Thymus (tissue), 11 donors: ENCODE results near the gene GRAP2. TPM values are rescaled to one million over a fixed set of nuclear protein-coding genes. Genes with fewer than 3 reads are reported as not detected.
"Not testable (repeated sequence)": the region's sequence is repeated elsewhere in the genome, so short reads cannot be mapped to it uniquely, and the experiment has no call there.

ENCODE experiments used
- DNase-seq, 9 donors: peaks; one replicate each; pipeline ENCODE4 v3.0.0-alpha.2; 2013; ENCODE audit warnings: low spot score in 9 of 9, low read depth in 6 of 9, missing footprints in 1 of 9
- H3K27ac ChIP-seq, 2 donors: one replicate each; pipeline ENCODE4 v1.5.1; 2013; ENCODE audit warnings: control low read depth in 1 of 2, low read depth in 1 of 2, low read length in 1 of 2, mild to moderate bottlenecking in 1 of 2, moderate library complexity in 1 of 2
- H3K27me3 ChIP-seq, 2 donors: one replicate each; pipeline ENCODE4 v1.5.1; 2013; ENCODE audit warnings: low read length in 1 of 2; ENCODE audit not compliant: control insufficient read depth in 2 of 2, insufficient read depth in 1 of 2
- H3K36me3 ChIP-seq, 2 donors: one replicate each; pipeline ENCODE4 v1.5.1; 2013; ENCODE audit warnings: low read length in 1 of 2, mild to moderate bottlenecking in 1 of 2, moderate library complexity in 1 of 2; ENCODE audit not compliant: control insufficient read depth in 2 of 2, insufficient read depth in 2 of 2
- H3K4me1 ChIP-seq, 2 donors: one replicate each; pipeline ENCODE4 v1.5.1; 2013; ENCODE audit warnings: low read length in 2 of 2; ENCODE audit not compliant: control insufficient read depth in 2 of 2, insufficient read depth in 2 of 2
- H3K4me3 ChIP-seq, 2 donors: one replicate each; pipeline ENCODE4 v1.5.1; 2013; ENCODE audit warnings: low read length in 2 of 2, control low read depth in 1 of 2, mild to moderate bottlenecking in 1 of 2
- H3K9me3 ChIP-seq, 2 donors: one replicate each; pipeline ENCODE4 v1.5.1; 2013; ENCODE audit warnings: low read length in 1 of 2, mild to moderate bottlenecking in 1 of 2; ENCODE audit not compliant: control insufficient read depth in 2 of 2, insufficient read depth in 1 of 2
- WGBS: extraction: QIAGEN DNeasy Blood & Tissue Kit; methylation state at CpG from one replicate; pipeline ENCODE4 v1.1.7; 2013; 5-methylcytosine and 5-hydroxymethylcytosine counted together
- polyA plus RNA-seq: library from polyadenylated mRNA; stranded (reverse); fragments of 200-250 nt; gene quantifications from one replicate; pipeline ENCODE4 v1.2.3, GENCODE V29; 2013
- total RNA-seq: library from RNA; stranded (reverse); fragments of 120-200 nt; gene quantifications from one replicate; pipeline ENCODE4 v1.2.4, GENCODE V29; 2013
- donor health status: healthy.

Gene GRAP2
- total and polyA plus RNA-seq, 2 donors = 51.5 to 193 TPM

DNA sequence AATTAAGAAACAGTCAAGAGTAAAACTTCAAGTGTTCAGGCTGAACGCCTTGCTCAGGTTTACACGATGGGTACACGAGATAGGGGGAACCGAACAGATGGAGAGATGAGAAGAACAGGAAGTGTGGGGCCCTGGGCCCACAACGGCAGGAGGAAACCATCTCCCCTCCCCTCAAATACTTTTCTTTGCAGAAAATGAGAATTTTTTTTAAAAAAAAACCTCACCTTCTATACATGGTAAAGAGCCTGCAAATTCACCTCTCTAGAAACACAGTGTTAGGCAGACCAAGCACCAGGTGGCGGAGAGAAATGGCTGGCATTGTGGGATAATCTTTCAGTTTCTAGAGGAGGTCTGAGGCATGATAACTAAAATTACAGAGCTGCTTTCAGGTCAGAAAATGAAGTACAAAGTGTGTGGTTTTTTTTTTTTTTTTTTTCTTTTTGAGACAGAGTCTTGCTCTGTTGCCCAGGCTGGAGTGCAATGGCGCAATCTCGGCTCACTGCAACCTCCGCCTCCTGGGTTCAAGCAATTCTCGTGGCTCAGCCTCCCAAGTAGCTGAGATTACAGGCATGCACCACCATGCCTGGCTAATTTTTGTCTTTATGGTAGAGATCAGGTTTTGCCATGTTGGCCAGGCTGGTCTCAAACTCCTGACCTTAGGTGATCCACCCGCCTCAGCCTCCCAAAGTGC, 50.9 kb downstream of the GRAP2 start:
- Histone ChIP-seq H3K4me1 (peaks cover 83 to 100% of the 10 kb centered on the region in 2 donors), H3K36me3 (peaks cover 37 to 86% of the 10 kb centered on the region in 2 donors), H3K4me3 (peak overlapping the region; percentile 16 to 43), H3K27ac (peak overlapping the region; percentile 93 to 97)
- not testable (repeated sequence) for H3K27me3 ChIP-seq, H3K9me3 ChIP-seq
- DNase-seq = peak in 8 of 9 donors; percentile 70 to 95 (median 90)
- WGBS = 15% methylated on average over 11 of the region's 11 CpGs

GRCh38 chr22:39952347-39952746, 51.5 kb downstream of the GRAP2 start:
- peak overlapping the region; percentile 93 to 97 for H3K27ac ChIP-seq
- 27% methylated on average over 6 of the region's 6 CpGs for WGBS
- H3K4me1 ChIP-seq = peaks cover 81 to 100% of the 10 kb centered on the region in 2 donors
- no peaks in the 10 kb centered on the region for H3K27me3 ChIP-seq
- H3K4me3 ChIP-seq = peak overlapping the region; percentile 19 to 43
- peak in 3 of 9 donors; percentile 70 to 87 (median 73) for DNase-seq
- peaks cover 37 to 86% of the 10 kb centered on the region in 2 donors for H3K36me3 ChIP-seq
- H3K9me3 ChIP-seq = no peaks in the 10 kb centered on the region

GRCh38 chr22:39953101-39953500, 52.2 kb downstream of the GRAP2 start:
- Histone ChIP-seq H3K4me3 (peak overlapping the region; percentile 19 to 43), H3K36me3 (peaks cover 37 to 86% of the 10 kb centered on the region in 2 donors), H3K27me3 (no peaks in the 10 kb centered on the region), H3K27ac (peak overlapping the region; percentile 93 to 97), H3K9me3 (no peaks in the 10 kb centered on the region), H3K4me1 (peaks cover 81 to 100% of the 10 kb centered on the region in 2 donors)
- 80% methylated on average over 2 of the region's 2 CpGs for WGBS
- DNase-seq = peak in 1 of 9 donors; percentile 38

GRCh38 chr22:39954584-39955055, 53.7 kb downstream of the GRAP2 start:
- Histone ChIP-seq H3K27me3 (no peaks in the 10 kb centered on the region), H3K9me3 (no peaks in the 10 kb centered on the region), H3K4me1 (peaks cover 79 to 100% of the 10 kb centered on the region in 2 donors), H3K4me3 (peak overlapping the region in 1 of 2 donors; percentile 48), H3K27ac (peak overlapping the region; percentile 74 to 93), H3K36me3 (peaks cover 30 to 86% of the 10 kb centered on the region in 2 donors)
- DNase-seq = peak in 1 of 9 donors; percentile 33
- whole genome bisulfite sequencing = 96% methylated on average over 4 of the region's 4 CpGs

DNA sequence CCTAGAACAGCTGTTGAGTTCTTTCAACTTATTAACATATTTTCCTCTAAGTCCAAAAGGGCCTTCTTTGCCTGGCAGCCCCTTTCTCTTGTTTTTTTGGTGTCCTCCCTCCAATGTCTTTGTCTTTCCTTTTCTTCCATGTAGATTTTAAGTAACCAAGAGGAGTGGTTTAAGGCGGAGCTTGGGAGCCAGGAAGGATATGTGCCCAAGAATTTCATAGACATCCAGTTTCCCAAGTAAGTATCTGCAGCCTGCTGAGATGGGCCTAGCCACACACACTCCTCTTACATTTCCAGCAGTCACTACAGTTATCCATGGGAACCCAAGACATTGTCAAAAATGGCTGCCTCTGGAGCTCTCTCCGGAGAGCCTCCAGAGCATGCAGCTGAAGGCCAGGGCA, 54.8 kb downstream of the GRAP2 start:
- Histone ChIP-seq H3K27me3 (no peaks in the 10 kb centered on the region), H3K4me3 (peak overlapping the region; percentile 6 to 48), H3K4me1 (peaks cover 79 to 100% of the 10 kb centered on the region in 2 donors), H3K27ac (peak overlapping the region; percentile 81 to 93), H3K36me3 (peaks cover 33 to 86% of the 10 kb centered on the region in 2 donors), H3K9me3 (no peaks in the 10 kb centered on the region)
- DNase-seq = peak in 1 of 9 donors; percentile 34
- WGBS = 96% methylated on average over 2 of the region's 2 CpGs

DNA sequence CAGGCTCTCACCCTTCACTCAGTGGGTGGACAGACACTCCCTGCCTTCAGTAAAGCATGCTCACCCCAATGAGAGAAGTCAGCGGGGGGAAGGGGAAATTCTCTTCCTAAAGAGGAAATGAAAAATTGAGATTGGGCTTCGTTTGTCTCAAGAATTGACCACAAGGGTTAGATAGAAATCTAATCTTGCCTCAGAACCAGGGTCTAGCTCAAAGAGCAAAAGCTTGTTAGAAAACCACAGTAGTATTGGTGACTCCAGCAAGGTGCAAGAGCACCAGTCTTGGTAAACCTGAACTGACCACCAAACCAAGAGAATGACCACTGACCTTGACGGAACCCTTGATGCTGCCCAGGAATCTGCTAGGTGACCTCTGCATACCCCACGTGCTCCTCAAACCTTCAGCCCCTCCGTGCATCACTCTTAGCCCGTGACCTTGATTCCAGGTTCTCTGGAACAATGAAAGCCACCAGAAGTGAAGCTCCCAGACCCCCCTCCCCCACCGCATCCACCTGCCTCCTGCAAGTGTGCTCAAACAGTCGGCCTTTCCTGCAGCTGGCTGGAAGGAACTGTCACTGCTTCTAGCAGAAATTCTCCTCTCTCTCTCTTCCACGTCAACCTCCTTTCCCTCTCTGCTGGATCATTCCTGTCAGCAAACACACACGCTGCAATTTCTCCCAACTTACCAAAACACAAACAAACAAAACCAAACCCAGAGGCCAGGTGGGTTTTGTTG, 56.2 kb downstream of the GRAP2 start:
- peak in 5 of 9 donors; percentile 63 to 87 (median 75) for DNase-seq
- H3K27ac ChIP-seq = peak overlapping the region; percentile 88 to 92
- 6% methylated on average over 10 of the region's 10 CpGs for WGBS

DNA sequence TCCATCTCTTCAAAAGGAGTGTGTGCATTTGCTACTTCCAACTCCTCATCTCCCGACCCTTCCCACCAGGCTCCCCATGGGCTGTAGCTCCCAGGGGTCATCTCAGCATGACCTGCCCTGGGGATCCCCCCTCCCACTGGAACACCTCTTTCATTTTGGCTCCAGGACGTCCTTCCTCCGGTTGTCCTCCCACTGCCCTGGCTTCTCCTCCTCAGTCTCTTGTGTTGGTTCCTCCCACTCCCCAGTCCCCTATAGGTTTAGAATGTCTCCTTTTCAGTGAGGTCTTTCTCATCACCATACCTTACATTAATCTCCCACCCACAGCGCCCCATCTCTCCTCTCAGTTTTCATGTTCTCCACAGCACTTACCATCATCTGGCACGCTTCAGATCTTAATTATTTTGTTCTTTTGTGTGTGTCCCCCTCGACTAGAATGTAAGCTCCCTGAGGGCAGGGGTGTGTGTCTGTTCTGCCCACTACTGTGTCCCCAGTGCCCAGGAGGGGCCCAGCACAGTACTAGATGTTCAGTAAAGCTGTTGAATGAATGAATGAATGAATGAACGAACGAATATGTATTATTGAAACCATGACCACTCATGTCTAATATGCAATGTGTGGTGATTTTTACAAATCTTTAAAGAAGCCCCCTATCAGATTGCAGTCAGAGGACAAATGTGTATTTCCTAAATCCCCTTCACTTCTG, 57.3 kb downstream of the GRAP2 start:
- Histone ChIP-seq H3K4me1 (peaks cover 69 to 96% of the 10 kb centered on the region in 2 donors), H3K36me3 (peaks cover 52 to 97% of the 10 kb centered on the region in 2 donors), H3K27me3 (no peaks in the 10 kb centered on the region), H3K27ac (peak overlapping the region; percentile 87 to 92), H3K4me3 (no peak overlapping the region), H3K9me3 (no peaks in the 10 kb centered on the region)
- no peak for DNase-seq
- WGBS = 89% methylated on average over 8 of the region's 8 CpGs

More for the DNA sequence above, 56.2 kb downstream of the GRAP2 start:
- H3K27me3 ChIP-seq = no peaks in the 10 kb centered on the region
- H3K4me3 ChIP-seq = peak overlapping the region; percentile 43 to 48
- peaks cover 79 to 99% of the 10 kb centered on the region in 2 donors for H3K4me1 ChIP-seq
- H3K36me3 ChIP-seq = peaks cover 43 to 96% of the 10 kb centered on the region in 2 donors
- H3K9me3 ChIP-seq = no peaks in the 10 kb centered on the region

GRCh38 chr22:39958949-39959639, 58.2 kb downstream of the GRAP2 start:
- Histone ChIP-seq H3K36me3 (peaks cover 61 to 96% of the 10 kb centered on the region in 2 donors), H3K4me1 (peaks cover 60 to 86% of the 10 kb centered on the region in 2 donors), H3K27ac (peak overlapping the region; percentile 64 to 92), H3K4me3 (no peak overlapping the region), H3K9me3 (no peaks in the 10 kb centered on the region), H3K27me3 (no peaks in the 10 kb centered on the region)
- WGBS = 60% methylated on average over 11 of the region's 11 CpGs
- peak in 1 of 9 donors; percentile 63 for DNase-seq
